Measurements from ENCODE around the gene MPL. TPM values are rescaled to one million over a fixed set of nuclear protein-coding genes. Genes with fewer than 3 reads are reported as not detected.
"Not testable (repeated sequence)": the region's sequence is repeated elsewhere in the genome, so short reads cannot be mapped to it uniquely, and the experiment has no call there.

Gene MPL
- total RNA-seq, 1 experiment from 2014 or later = not detected

GRCh38 chr1:43360616-43361015, 23.0 kb downstream of the MPL start:
- H3K4me3 ChIP-seq = peak overlapping the region; percentile 54
- H3K27me3 ChIP-seq (replicated peaks) = no peaks in the 10 kb centered on the region
- peaks cover 49% of the 10 kb centered on the region for H3K4me1 ChIP-seq (replicated peaks)
- H3K27ac ChIP-seq = no peak overlapping the region
- peaks cover 71% of the 10 kb centered on the region for H3K36me3 ChIP-seq
- DNase-seq (ENCODE audit: low read depth in 1 of 2, low spot score in 2 of 2) = no peak
- H3K9me3 ChIP-seq (replicated peaks) = no peaks in the 10 kb centered on the region

DNA sequence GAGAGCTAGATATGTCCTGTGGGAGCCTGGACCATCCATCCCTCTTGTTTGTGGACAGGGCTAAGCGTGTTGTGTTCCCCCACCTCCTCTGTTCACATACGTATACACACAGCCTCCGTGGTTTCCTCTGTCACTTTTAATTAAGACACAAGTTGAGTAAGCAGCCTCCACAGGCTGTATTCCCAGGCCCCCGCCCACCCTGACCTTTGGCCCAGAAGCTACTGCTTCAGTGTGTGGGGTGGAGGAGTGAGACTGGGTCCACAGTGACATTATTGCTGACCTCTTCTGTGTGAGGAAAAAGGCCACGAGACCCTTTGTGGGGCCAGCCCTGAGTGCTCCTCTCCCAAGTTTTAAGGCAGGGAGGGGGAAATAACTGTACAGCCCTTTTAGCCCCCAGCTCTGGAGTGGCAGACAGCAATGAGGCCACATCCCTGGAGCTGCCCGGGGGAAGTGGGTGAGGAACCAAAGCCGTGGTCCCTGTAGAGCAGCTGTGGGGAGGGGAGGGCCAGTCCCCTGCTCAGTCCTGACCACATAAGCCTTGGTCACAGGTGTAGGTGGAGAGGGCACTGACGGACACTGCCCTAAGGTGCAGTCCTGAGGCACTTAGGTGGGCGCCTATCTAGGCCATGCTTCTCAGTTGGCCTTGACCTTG, 25.8 kb downstream of the MPL start:
- no peaks in the 10 kb centered on the region for H3K9me3 ChIP-seq (replicated peaks)
- H3K27me3 ChIP-seq (replicated peaks) = no peaks in the 10 kb centered on the region
- peaks cover 85% of the 10 kb centered on the region for H3K36me3 ChIP-seq
- no peak for DNase-seq (ENCODE audit: low read depth in 1 of 2, low spot score in 2 of 2)
- no peak overlapping the region for H3K27ac ChIP-seq
- H3K4me1 ChIP-seq (replicated peaks) = peaks cover 50% of the 10 kb centered on the region
- H3K4me3 ChIP-seq = no peak overlapping the region

GRCh38 chr1:43363935-43364525, 26.4 kb downstream of the MPL start:
- Histone ChIP-seq H3K4me3 (no peak overlapping the region), H3K36me3 (peaks cover 83% of the 10 kb centered on the region), H3K4me1 (replicated peaks) (peaks cover 56% of the 10 kb centered on the region)

GRCh38 chr1:43365678-43366077, 28.1 kb downstream of the MPL start:
- H3K9me3 ChIP-seq (replicated peaks) = no peaks in the 10 kb centered on the region
- no peak overlapping the region for H3K27ac ChIP-seq
- H3K36me3 ChIP-seq = peaks cover 68% of the 10 kb centered on the region
- no peaks in the 10 kb centered on the region for H3K27me3 ChIP-seq (replicated peaks)
- no peak for DNase-seq (ENCODE audit: low read depth in 1 of 2, low spot score in 2 of 2)
- no peak overlapping the region for H3K4me3 ChIP-seq
- peaks cover 43% of the 10 kb centered on the region for H3K4me1 ChIP-seq (replicated peaks)

More at GRCh38 chr1:43363935-43364525, 26.4 kb downstream of the MPL start:
- DNase-seq (ENCODE audit: low read depth in 1 of 2, low spot score in 2 of 2) = no peak
- H3K27ac ChIP-seq = no peak overlapping the region
- H3K9me3 ChIP-seq (replicated peaks) = no peaks in the 10 kb centered on the region
- no peaks in the 10 kb centered on the region for H3K27me3 ChIP-seq (replicated peaks)

- Histone ChIP-seq H3K9me3 (replicated peaks) (no peaks in the 10 kb centered on the region), H3K4me1 (replicated peaks) (peaks cover 38% of the 10 kb centered on the region), H3K27ac (no peak overlapping the region), H3K27me3 (replicated peaks) (no peaks in the 10 kb centered on the region), H3K4me3 (no peak overlapping the region), H3K36me3 (peaks cover 68% of the 10 kb centered on the region)
- DNase-seq (ENCODE audit: low read depth in 1 of 2, low spot score in 2 of 2) = no peak
Observed at GRCh38 chr1:43366179-43366578, 28.6 kb downstream of the MPL start.

DNA sequence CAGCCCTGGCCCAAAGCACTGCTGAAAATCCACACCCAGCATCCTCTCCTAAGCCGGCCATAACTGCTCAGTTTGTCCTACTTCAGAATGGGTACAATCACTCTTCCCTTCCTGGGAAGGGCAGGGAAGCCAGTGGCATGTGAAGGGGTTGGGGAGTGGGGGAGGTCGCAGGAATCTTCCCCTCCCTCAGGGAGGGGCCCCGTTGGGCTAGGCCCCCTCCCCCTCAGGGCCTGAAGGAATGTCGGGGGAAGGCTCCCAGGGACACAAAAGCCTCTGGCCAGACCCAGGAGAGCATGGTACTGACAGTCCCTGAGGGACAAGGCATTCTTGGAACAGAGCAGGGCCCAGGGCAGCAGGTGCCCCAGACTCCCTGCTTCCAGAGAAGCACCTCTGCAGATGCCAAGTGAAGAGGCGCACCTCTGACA, 29.0 kb downstream of the MPL start:
- Histone ChIP-seq H3K4me3 (peak overlapping the region; percentile 70), H3K27me3 (replicated peaks) (no peaks in the 10 kb centered on the region), H3K27ac (peak overlapping the region; percentile 96), H3K36me3 (peaks cover 68% of the 10 kb centered on the region), H3K9me3 (replicated peaks) (no peaks in the 10 kb centered on the region), H3K4me1 (replicated peaks) (peaks cover 33% of the 10 kb centered on the region)
- peak in 1 of 2 experiments; percentile 50 for DNase-seq (ENCODE audit: low read depth in 1 of 2, low spot score in 2 of 2)

DNA sequence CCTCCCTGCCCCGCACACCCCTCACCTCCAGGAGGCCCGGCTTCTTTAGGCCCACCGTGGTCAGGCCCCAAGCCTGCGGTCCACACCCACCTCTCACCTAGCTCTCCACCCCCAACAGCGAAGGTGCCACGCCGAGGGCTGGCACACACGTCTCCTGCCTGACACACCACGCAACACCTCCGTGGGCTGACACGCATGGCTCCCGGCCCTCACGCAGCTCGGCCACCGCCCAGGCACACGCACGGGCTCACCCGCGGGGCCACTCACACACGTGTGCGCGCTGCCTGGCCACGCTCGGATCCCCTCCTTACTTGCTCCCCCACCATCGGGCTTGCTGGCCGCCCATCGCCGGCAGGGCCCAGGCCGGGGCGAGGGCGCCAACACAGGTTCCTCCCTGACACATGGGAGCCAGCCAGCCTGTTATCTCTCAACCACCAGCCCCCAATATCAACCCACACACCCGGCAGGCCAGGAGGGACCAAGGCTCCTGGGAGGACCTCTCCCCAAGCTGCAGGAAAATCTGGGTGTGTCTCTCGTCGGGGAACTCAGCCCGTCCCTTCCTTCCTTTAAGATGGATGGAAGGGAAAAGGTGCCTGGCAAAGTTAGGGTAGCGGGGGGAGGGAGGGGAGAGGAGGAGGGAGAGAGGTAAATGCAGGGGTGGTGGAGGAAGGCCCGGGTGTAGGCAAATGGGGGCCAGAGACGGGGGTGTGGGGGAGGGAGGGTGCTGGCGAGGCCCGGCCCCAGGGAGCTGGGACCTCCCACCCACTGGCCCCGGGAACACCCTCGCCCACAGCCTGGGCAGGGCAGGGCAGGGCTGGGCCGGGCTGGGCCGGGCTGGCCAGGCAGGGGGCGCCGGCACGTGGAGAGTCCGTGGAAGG, 29.6 kb downstream of the MPL start:
- H3K4me3 ChIP-seq = peak overlapping the region; percentile 70
- no peaks in the 10 kb centered on the region for H3K9me3 ChIP-seq (replicated peaks)
- peaks cover 28% of the 10 kb centered on the region for H3K4me1 ChIP-seq (replicated peaks)
- peak in 1 of 2 experiments; percentile 42 for DNase-seq (ENCODE audit: low read depth in 1 of 2, low spot score in 2 of 2)
- H3K36me3 ChIP-seq = peaks cover 64% of the 10 kb centered on the region
- H3K27me3 ChIP-seq (replicated peaks) = no peaks in the 10 kb centered on the region
- H3K27ac ChIP-seq = peak overlapping the region; percentile 96

- peak; percentile 94 to 95 for DNase-seq (ENCODE audit: low read depth in 1 of 2, low spot score in 2 of 2)
- peak within 1 kb of the TSS; percentile 96 for H3K27ac ChIP-seq
- H3K27me3 ChIP-seq (replicated peaks) = no peaks in the 10 kb centered on the region
Observed at GRCh38 chr1:43367904-43368645, 30.5 kb downstream of the MPL start, which contains the start of gene ELOVL1. ELOVL1 (minus strand) TSS chr1:43368011; CDS start chr1:43365609, 2,402 bp downstream.

DNA sequence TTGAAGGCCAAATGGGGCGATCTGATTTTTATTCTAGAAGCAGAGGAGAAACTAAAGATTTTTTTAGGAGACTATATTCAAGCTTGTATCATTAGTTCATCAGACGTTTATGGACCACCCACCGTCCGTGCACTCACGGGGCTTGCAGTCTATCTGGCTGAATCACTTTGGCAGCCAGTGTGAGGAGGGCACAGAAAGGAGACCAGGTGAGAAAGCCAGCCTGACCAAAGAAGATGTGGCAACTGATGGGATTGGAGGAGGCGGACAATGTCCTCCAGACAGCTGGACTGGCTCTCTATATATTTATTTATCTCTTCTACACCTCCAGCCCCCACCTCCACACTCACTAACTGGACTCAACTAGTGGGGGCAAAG, 31.0 kb downstream of the MPL start:
- peaks cover 54% of the 10 kb centered on the region for H3K36me3 ChIP-seq
- peaks cover 39% of the 10 kb centered on the region for H3K4me1 ChIP-seq (replicated peaks)
- H3K27ac ChIP-seq = peak overlapping the region; percentile 96
- DNase-seq (ENCODE audit: low read depth in 1 of 2, low spot score in 2 of 2) = peak in 1 of 2 experiments; percentile 61
- peak overlapping the region; percentile 70 for H3K4me3 ChIP-seq
- H3K9me3 ChIP-seq (replicated peaks) = 0 out of 2 replicates have a peak, but pooled peaks cover 3% of the 10 kb centered on the region
- H3K27me3 ChIP-seq (replicated peaks) = no peaks in the 10 kb centered on the region

More at GRCh38 chr1:43367904-43368645, 30.5 kb downstream of the MPL start, which contains the start of gene ELOVL1:
- 0 out of 2 replicates have a peak, but pooled peaks cover 3% of the 10 kb centered on the region for H3K9me3 ChIP-seq (replicated peaks)
- peaks cover 60% of the 10 kb centered on the region for H3K36me3 ChIP-seq
- H3K4me3 ChIP-seq = peak within 1 kb of the TSS; percentile 70
- H3K4me1 ChIP-seq (replicated peaks) = peaks cover 36% of the 10 kb centered on the region

DNA sequence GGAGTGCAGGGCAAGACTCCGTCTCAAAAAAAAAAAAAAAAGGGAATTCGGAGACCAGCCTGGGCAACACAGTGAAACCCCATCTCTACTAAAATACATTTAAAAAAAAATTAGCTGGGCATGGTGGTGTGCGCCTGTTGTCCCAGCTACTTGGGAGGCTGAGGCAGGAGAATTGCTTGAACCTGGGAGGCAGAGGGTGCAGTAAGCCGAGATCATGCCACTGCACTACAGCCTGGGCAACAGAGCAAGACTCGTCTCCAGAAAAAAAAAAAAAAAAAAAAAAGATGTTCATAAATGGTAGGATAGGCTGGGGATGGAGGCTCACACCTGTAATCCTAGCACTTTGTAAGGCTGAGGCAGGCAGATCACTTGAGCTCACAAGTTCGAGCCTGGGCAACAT, 32.2 kb downstream of the MPL start:
- H3K9me3 ChIP-seq (replicated peaks) = not testable (repeated sequence)
- Histone ChIP-seq H3K4me1 (replicated peaks) (peaks cover 42% of the 10 kb centered on the region), H3K36me3 (peaks cover 45% of the 10 kb centered on the region)

DNA sequence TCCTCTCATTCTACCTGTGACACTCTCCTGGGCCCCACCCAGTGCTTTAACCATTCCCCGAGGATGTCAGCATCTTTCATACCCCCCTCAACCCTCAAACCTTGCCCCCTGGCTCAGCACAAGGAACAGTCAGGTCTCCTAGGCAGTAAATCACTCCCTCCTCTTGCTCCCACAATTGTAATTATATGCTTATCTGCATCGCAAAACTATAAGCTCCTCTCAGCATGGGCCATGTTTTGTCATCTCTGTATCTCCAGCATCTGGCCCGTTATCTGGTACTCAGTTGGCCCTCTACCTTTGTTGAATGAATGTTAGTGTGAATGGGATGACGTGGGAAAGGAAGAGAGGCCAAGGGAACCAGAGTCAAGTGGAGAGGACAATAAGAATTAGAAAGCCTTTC, 32.9 kb downstream of the MPL start:
- Histone ChIP-seq H3K4me1 (replicated peaks) (peaks cover 42% of the 10 kb centered on the region), H3K4me3 (no peak overlapping the region), H3K27me3 (replicated peaks) (no peaks in the 10 kb centered on the region), H3K27ac (no peak overlapping the region), H3K9me3 (replicated peaks) (0 out of 2 replicates have a peak, but pooled peaks cover 3% of the 10 kb centered on the region), H3K36me3 (peaks cover 42% of the 10 kb centered on the region)
- no peak for DNase-seq (ENCODE audit: low read depth in 1 of 2, low spot score in 2 of 2)

More for the DNA sequence above, 32.2 kb downstream of the MPL start:
- DNase-seq (ENCODE audit: low read depth in 1 of 2, low spot score in 2 of 2); H3K27me3 ChIP-seq (replicated peaks); H3K27ac ChIP-seq; H3K4me3 ChIP-seq: not testable (repeated sequence)

DNA sequence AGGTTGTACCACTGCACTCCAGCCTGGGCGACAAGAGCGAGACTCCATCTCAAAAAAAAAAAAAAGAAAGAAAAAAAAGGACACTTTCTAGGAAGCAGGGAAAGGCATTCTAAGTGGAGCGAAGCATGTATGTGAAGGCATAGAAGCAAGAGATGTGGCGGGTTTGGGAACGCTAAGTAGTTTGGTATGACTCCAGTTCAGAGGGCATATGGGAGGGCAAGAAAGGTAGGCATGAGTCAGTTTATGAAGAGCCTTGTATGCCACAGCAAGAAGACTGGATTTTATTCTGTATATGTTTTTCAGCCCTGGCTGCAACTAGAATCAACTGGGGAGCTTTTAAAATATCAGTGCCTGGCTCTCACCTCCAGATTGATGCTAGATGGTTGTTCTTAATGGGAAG, 34.6 kb downstream of the MPL start:
- Histone ChIP-seq H3K4me1 (replicated peaks) (peaks cover 31% of the 10 kb centered on the region), H3K27ac (peak overlapping the region; percentile 37; the same call in 1 of the 2 replicates), H3K27me3 (replicated peaks) (no peaks in the 10 kb centered on the region), H3K9me3 (replicated peaks) (0 out of 2 replicates have a peak, but pooled peaks cover 3% of the 10 kb centered on the region), H3K4me3 (no peak overlapping the region), H3K36me3 (peaks cover 26% of the 10 kb centered on the region)
- no peak for DNase-seq (ENCODE audit: low read depth in 1 of 2, low spot score in 2 of 2)
